A549 (cell line): ENCODE results near the gene C4orf51.

ENCODE experiments used
- EP300 ChIP-seq, 2 experiments: fragments of >200 bp; sonication (Bioruptor Twin); formaldehyde crosslinking; IDR thresholded peaks; 2 replicates in 1 of 2; 3 replicates in 1 of 2; pipeline ENCODE4 v1.6.1; 2016 to 2017
- JUNB ChIP-seq: fragments of >200 bp; sonication (Bioruptor Twin); formaldehyde crosslinking; IDR thresholded peaks from 2 replicates; pipeline ENCODE4 v1.6.1; 2016
- MYC ChIP-seq: IDR thresholded peaks from 2 replicates; pipeline ENCODE4 v1.6.1; 2012; ENCODE audit warnings: mild to moderate bottlenecking, inconsistent platforms, low read length, improper control_type of control experiment, borderline replicate concordance
- NR3C1 ChIP-seq: fragments of >200 bp; sonication (Bioruptor Twin); formaldehyde crosslinking; IDR thresholded peaks from 3 replicates; pipeline ENCODE4 v1.6.1; 2017
- POLR2A ChIP-seq: IDR thresholded peaks from 2 replicates; pipeline ENCODE4 v1.6.1; 2012; ENCODE audit warnings: mild to moderate bottlenecking, low read length
- TF ChIP-seq, protein P1 (sequence below): fragments of >200 bp; sonication (Bioruptor Twin); formaldehyde crosslinking; IDR thresholded peaks from 3 replicates; pipeline ENCODE4 v1.5.1; 2016
- TF ChIP-seq, protein P2 (sequence below): IDR thresholded peaks from 2 replicates; pipeline ENCODE4 v1.6.1; 2012
- TF ChIP-seq, protein P3 (sequence below): fragments of 200-600 bp; sonication (generic); IDR thresholded peaks from 2 replicates; pipeline ENCODE4 v1.6.1; 2016; ENCODE audit warnings: antibody characterized with exemption, mild to moderate bottlenecking, moderate library complexity

DNA sequence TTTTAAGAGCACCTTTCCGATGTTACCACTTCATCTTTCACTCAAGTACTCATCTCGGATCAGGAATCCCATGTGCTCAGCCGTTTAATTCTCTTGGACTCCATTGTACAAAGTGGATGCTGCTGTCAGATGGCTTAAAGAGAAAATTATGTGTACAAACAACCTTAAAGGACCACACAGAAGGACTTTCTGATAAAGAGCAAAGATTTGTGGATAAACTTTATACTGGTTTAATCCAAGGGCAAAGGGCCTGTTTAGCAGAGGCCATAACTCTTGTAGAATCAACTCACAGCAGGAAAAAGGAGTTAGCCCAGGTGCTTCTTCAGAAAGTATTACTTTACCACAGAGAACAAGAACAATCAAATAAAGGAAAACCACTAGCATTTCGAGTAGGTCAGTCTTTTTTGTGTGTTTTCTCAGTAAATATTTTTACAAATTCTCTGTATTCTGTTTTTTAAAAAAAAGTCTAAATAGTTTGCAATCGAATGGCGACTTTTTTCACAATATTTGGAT is 40.7 kb upstream of the C4orf51 start:
- TF ChIP-seq, protein P1, sequence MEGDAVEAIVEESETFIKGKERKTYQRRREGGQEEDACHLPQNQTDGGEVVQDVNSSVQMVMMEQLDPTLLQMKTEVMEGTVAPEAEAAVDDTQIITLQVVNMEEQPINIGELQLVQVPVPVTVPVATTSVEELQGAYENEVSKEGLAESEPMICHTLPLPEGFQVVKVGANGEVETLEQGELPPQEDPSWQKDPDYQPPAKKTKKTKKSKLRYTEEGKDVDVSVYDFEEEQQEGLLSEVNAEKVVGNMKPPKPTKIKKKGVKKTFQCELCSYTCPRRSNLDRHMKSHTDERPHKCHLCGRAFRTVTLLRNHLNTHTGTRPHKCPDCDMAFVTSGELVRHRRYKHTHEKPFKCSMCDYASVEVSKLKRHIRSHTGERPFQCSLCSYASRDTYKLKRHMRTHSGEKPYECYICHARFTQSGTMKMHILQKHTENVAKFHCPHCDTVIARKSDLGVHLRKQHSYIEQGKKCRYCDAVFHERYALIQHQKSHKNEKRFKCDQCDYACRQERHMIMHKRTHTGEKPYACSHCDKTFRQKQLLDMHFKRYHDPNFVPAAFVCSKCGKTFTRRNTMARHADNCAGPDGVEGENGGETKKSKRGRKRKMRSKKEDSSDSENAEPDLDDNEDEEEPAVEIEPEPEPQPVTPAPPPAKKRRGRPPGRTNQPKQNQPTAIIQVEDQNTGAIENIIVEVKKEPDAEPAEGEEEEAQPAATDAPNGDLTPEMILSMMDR: no peak
- TF ChIP-seq, protein P2, sequence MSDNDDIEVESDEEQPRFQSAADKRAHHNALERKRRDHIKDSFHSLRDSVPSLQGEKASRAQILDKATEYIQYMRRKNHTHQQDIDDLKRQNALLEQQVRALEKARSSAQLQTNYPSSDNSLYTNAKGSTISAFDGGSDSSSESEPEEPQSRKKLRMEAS: no peak
- TF ChIP-seq, protein P3, sequence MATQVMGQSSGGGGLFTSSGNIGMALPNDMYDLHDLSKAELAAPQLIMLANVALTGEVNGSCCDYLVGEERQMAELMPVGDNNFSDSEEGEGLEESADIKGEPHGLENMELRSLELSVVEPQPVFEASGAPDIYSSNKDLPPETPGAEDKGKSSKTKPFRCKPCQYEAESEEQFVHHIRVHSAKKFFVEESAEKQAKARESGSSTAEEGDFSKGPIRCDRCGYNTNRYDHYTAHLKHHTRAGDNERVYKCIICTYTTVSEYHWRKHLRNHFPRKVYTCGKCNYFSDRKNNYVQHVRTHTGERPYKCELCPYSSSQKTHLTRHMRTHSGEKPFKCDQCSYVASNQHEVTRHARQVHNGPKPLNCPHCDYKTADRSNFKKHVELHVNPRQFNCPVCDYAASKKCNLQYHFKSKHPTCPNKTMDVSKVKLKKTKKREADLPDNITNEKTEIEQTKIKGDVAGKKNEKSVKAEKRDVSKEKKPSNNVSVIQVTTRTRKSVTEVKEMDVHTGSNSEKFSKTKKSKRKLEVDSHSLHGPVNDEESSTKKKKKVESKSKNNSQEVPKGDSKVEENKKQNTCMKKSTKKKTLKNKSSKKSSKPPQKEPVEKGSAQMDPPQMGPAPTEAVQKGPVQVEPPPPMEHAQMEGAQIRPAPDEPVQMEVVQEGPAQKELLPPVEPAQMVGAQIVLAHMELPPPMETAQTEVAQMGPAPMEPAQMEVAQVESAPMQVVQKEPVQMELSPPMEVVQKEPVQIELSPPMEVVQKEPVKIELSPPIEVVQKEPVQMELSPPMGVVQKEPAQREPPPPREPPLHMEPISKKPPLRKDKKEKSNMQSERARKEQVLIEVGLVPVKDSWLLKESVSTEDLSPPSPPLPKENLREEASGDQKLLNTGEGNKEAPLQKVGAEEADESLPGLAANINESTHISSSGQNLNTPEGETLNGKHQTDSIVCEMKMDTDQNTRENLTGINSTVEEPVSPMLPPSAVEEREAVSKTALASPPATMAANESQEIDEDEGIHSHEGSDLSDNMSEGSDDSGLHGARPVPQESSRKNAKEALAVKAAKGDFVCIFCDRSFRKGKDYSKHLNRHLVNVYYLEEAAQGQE: no peak
- TF ChIP-seq POLR2A (no peak), MYC (no peak), EP300 (IDR thresholded peaks at IDR 0.05) (no peak), JUNB (no peak), NR3C1 (no peak)
